Tibial nerve (tissue), 3 donors: ENCODE data around the gene ADAMTS2.

Source experiments
- CTCF ChIP-seq, 5 experiments: fragments of 200-600 bp in 3 of 5; fragments of 450-650 bp in 2 of 5; sonication (generic) in 3 of 5; IDR thresholded peaks; one replicate each; pipeline ENCODE4 v1.5.1; 2016 to 2019; ENCODE audit warnings: antibody characterized with exemption in 5 of 5, mild to moderate bottlenecking in 3 of 5, moderate library complexity in 2 of 5
- POLR2A ChIP-seq, 2 donors: fragments of 450-650 bp; IDR thresholded peaks; one replicate each; pipeline ENCODE4 v1.6.1; 2017; ENCODE audit warnings: antibody characterized with exemption in 2 of 2, mild to moderate bottlenecking in 2 of 2, moderate library complexity in 2 of 2

GRCh38 chr5:179210478-179210877, 134.8 kb downstream of the ADAMTS2 start:
- TF ChIP-seq CTCF (IDR thresholded peaks at IDR 0.05) (no peak), POLR2A (IDR thresholded peaks at IDR 0.05) (no peak)
